H1 (cell line): Measurements from ENCODE around the gene HNF4A. TPM values are rescaled to one million over a fixed set of nuclear protein-coding genes. Genes with fewer than 3 reads are reported as not detected.

Experiments
- RBBP5 ChIP-seq: IDR thresholded peaks from 2 replicates; pipeline ENCODE4 v1.7.1; 2012; ENCODE audit warnings: low read depth, mild to moderate bottlenecking, inconsistent platforms, low read length, moderate library complexity, borderline replicate concordance
- polyA plus RNA-seq, 7 experiments: library from polyadenylated mRNA; depleted of rRNA in 3 of 7; stranded (reverse) in 5 of 7; unstranded in 2 of 7; fragments of >200 nt in 5 of 7; fragments of 200-250 nt in 2 of 7; gene quantifications; 1 replicate in 5 of 7; 2 replicates in 1 of 7; 4 replicates in 1 of 7; pipeline versions ENCODE4 v1.2.1 to v1.2.3, GENCODE V29; 2011 to 2013; ENCODE audit warnings: missing spikeins in 2 of 7, mixed read lengths in 2 of 7
- total RNA-seq: library from RNA; stranded (reverse); fragmentation: NEBNext Ultra II Directional; extraction: Animal tissue kit (Norgen Biotek cat#: 25700); gene quantifications from 2 replicates; pipeline ENCODE4 v1.2.1, GENCODE V29; 2021

Gene HNF4A
- total and polyA plus RNA-seq, 2 of the 8 experiments (the other 6 are each of a cell fraction or from before 2014, with no cell fraction given) = 0.03 TPM; not detected in 1

DNA sequence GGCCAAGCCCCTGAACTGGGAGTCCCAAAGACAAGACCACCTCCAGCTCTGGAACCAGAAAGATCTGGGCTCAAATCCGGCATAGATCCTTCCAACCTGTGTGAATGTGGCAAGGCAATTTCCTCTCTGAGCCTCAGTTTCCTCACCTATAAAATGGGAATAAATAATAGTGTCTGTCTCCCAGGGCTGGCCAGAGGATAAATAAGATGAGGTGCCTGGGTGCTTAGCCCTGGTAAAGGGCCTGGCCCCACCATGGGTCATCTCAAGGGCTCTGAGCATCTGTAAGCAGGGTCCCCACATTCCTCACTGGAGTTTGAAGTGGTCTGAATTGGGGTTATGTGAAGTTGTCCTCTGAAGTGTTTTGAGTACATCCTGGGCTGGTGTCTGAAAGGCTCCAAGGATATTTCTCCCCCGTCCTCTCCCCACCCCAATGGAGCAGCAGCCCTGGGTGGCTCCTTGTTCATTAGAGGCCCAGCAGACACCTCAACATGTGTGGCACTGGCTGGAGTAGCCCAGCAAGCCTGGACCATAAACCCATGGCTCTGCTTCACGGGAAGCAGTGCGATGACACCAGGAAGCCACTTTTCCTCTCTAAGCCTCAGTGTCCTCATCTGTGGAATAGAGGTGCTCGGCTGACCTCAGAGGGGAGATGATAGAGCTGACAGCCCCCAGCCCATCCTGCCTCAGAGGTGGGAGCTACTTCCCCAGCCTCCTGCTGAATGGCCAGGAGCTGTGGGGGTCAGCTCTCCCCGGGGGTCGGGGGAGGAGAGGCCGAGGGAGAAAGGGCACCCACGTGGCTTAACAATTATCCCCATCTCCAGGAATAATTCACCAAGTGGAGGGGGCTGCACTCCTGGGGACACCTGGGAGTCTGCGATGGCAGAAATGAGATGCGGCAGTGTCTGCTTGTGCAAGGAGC is 48.0 kb downstream of the HNF4A start (continued):
- no peak for TF ChIP-seq RBBP5
